RCC 7860 (cell line): Measurements from ENCODE around the gene ASTN2.

Experiments
- DNase-seq: peaks from one replicate; pipeline ENCODE4 v3.0.0-alpha.2; 2015; ENCODE audit warnings: low spot score
- FAIRE-seq: peaks from 2 replicates; lab custom pipeline; 2012; peaks lifted over from hg19 to GRCh38; lab: Jason Lieb, UNC

Gene ASTN2

GRCh38 chr9:116608064-116608463 lies 806.8 kb downstream of the ASTN2 start:
- DNase-seq (no peak), FAIRE-seq (no peak)

GRCh38 chr9:116605904-116606341 lies 808.9 kb downstream of the ASTN2 start:
- FAIRE-seq (no peak), DNase-seq (no peak)

GRCh38 chr9:116605060-116605459 lies 809.8 kb downstream of the ASTN2 start:
- FAIRE-seq = no peak
- no peak for DNase-seq

- DNase-seq = no peak
- no peak for FAIRE-seq
These were observed 810.6 kb downstream of the ASTN2 start for GRCh38 chr9:116604251-116604650.

GRCh38 chr9:116599342-116599884 lies 815.4 kb downstream of the ASTN2 start:
- FAIRE-seq = no peak
- DNase-seq = no peak

GRCh38 chr9:116596646-116597045 lies 818.2 kb downstream of the ASTN2 start:
- FAIRE-seq (no peak), DNase-seq (no peak)

- DNase-seq (peak; percentile 73), FAIRE-seq (peak; percentile 69)
These were observed 820.3 kb downstream of the ASTN2 start for GRCh38 chr9:116594547-116594946.

- no peak for FAIRE-seq
- DNase-seq = no peak
These were observed 821.9 kb downstream of the ASTN2 start for GRCh38 chr9:116592970-116593369.

GRCh38 chr9:116589392-116590354 lies 825.2 kb downstream of the ASTN2 start:
- FAIRE-seq = peak; percentile 89
- DNase-seq = peak; percentile 81

- FAIRE-seq (no peak), DNase-seq (no peak)
These were observed 826.9 kb downstream of the ASTN2 start for GRCh38 chr9:116587919-116588318.

- no peak for DNase-seq
- no peak for FAIRE-seq
These were observed 829.0 kb downstream of the ASTN2 start for GRCh38 chr9:116585896-116586295.

GRCh38 chr9:116585204-116585603 lies 829.7 kb downstream of the ASTN2 start:
- DNase-seq (no peak), FAIRE-seq (no peak)

- FAIRE-seq (no peak), DNase-seq (no peak)
These were observed 834.0 kb downstream of the ASTN2 start for GRCh38 chr9:116580853-116581252.

- no peak for FAIRE-seq
- no peak for DNase-seq
These were observed 838.5 kb downstream of the ASTN2 start for GRCh38 chr9:116576386-116576785.

GRCh38 chr9:116574027-116574679 lies 840.7 kb downstream of the ASTN2 start:
- FAIRE-seq (no peak), DNase-seq (no peak)

- DNase-seq = peak; percentile 67
- peak; percentile 56 for FAIRE-seq
These were observed 842.6 kb downstream of the ASTN2 start for GRCh38 chr9:116572095-116572748.

GRCh38 chr9:116569111-116569510 lies 845.7 kb downstream of the ASTN2 start:
- FAIRE-seq = no peak
- no peak for DNase-seq

- peak; percentile 88 for DNase-seq
- FAIRE-seq = peak; percentile 97
These were observed 848.0 kb downstream of the ASTN2 start for GRCh38 chr9:116566677-116567488.

- no peak for FAIRE-seq
- no peak for DNase-seq
These were observed 848.9 kb downstream of the ASTN2 start for GRCh38 chr9:116565986-116566385.

GRCh38 chr9:116564266-116564793 lies 850.5 kb downstream of the ASTN2 start:
- FAIRE-seq = no peak
- DNase-seq = peak; percentile 22
